NCI-H1694 treated with DMSO at 0.1 percent for 48 hours (cell line): ENCODE data around the gene AK3.

Experiments used
- DNase-seq: peaks from one replicate; lab custom pipeline; 2025; lab: John Stamatoyannopoulos, UW

AK3 gene

GRCh38 chr9:4748612-4749011 is 7.6 kb upstream of the AK3 start:
- DNase-seq, result no peak

- DNase-seq, result no peak
Observed at GRCh38 chr9:4746278-4747030, 5.5 kb upstream of the AK3 start.

GRCh38 chr9:4743131-4743875 is 2.3 kb upstream of the AK3 start:
- no peak for DNase-seq

- DNase-seq, result no peak
Observed at GRCh38 chr9:4742246-4742645, 1.2 kb upstream of the AK3 start.

- no peak for DNase-seq
Observed at GRCh38 chr9:4741365-4742089, 525 bp upstream of the AK3 start.

- no peak for DNase-seq
Observed at GRCh38 chr9:4740388-4740637, 689 bp downstream of the AK3 start.

GRCh38 chr9:4739587-4740387 is 1.2 kb downstream of the AK3 start:
- no peak for DNase-seq

GRCh38 chr9:4738866-4739586 is 2.0 kb downstream of the AK3 start:
- DNase-seq, result no peak

GRCh38 chr9:4734150-4734549 is 6.9 kb downstream of the AK3 start:
- DNase-seq, result no peak

- no peak for DNase-seq
Observed at GRCh38 chr9:4732890-4733289, 8.1 kb downstream of the AK3 start.

- no peak for DNase-seq
Observed at GRCh38 chr9:4727593-4727992, 13.4 kb downstream of the AK3 start.

GRCh38 chr9:4725706-4726442 is 15.1 kb downstream of the AK3 start:
- no peak for DNase-seq

- DNase-seq, result no peak
Observed at GRCh38 chr9:4721736-4722135, 19.3 kb downstream of the AK3 start.

GRCh38 chr9:4718911-4719310 is 22.1 kb downstream of the AK3 start:
- DNase-seq, result no peak

- no peak for DNase-seq
Observed at GRCh38 chr9:4717815-4718214, 23.2 kb downstream of the AK3 start.

GRCh38 chr9:4716163-4716562 is 24.8 kb downstream of the AK3 start:
- DNase-seq, result no peak

- no peak for DNase-seq
Observed at GRCh38 chr9:4714266-4715016, 26.6 kb downstream of the AK3 start.

- DNase-seq, result no peak
Observed at GRCh38 chr9:4713849-4714248, 27.2 kb downstream of the AK3 start.

- DNase-seq, result no peak
Observed at GRCh38 chr9:4709380-4709779, 31.6 kb downstream of the AK3 start.

- no peak for DNase-seq
Observed at GRCh38 chr9:4706971-4707622, 33.9 kb downstream of the AK3 start.
